H1 (cell line): Measurements from ENCODE around the gene TAPBPL. TPM values are rescaled to one million over a fixed set of nuclear protein-coding genes. Genes with fewer than 3 reads are reported as not detected.

Experiments
- BCL11A ChIP-seq, 2 experiments: IDR thresholded peaks; one replicate each; pipeline ENCODE4 v1.6.1; 2011; ENCODE audit warnings: low read depth in 2 of 2, low read length in 2 of 2, mild to moderate bottlenecking in 2 of 2
- CHD1 ChIP-seq: IDR thresholded peaks from 2 replicates; pipeline ENCODE4 v1.6.1; 2012; ENCODE audit warnings: low read depth, low read length, improper control_type of control experiment
- CHD7 ChIP-seq: fragments of 300-600 bp; sonication (generic); IDR thresholded peaks from 2 replicates; pipeline ENCODE4 v1.7.1; 2012; ENCODE audit warnings: low read length, moderate library complexity, mild to moderate bottlenecking, inconsistent platforms; ENCODE audit not compliant: insufficient replicate concordance
- CREB1 ChIP-seq: IDR thresholded peaks from 2 replicates; pipeline ENCODE4 v1.6.1; 2012; ENCODE audit warnings: inconsistent platforms
- EGR1 ChIP-seq: IDR thresholded peaks from 2 replicates; pipeline ENCODE4 v1.6.1; 2011; ENCODE audit warnings: low read depth, low read length, borderline replicate concordance
- GTF2F1 ChIP-seq: IDR thresholded peaks from 2 replicates; pipeline ENCODE4 v1.6.1; 2012; ENCODE audit warnings: low read depth, low read length, improper control_type of control experiment, borderline replicate concordance
- JUND ChIP-seq: IDR thresholded peaks from 2 replicates; pipeline ENCODE4 v1.6.1; 2011; ENCODE audit warnings: mild to moderate bottlenecking, improper control_type of control experiment, low read length
- POLR2A ChIP-seq, 2 experiments: IDR thresholded peaks; 1 replicate in 1 of 2; 2 replicates in 1 of 2; pipeline ENCODE4 v1.6.1; 2011; ENCODE audit warnings: low read depth in 2 of 2, low read length in 2 of 2, mild to moderate bottlenecking in 2 of 2; ENCODE audit errors: control extremely low read depth in 1 of 2
- SP4 ChIP-seq: IDR thresholded peaks from 2 replicates; pipeline ENCODE4 v1.6.1; 2012; ENCODE audit warnings: low read length, inconsistent platforms
- polyA plus RNA-seq, 7 experiments: library from polyadenylated mRNA; depleted of rRNA in 3 of 7; stranded (reverse) in 5 of 7; unstranded in 2 of 7; fragments of >200 nt in 5 of 7; fragments of 200-250 nt in 2 of 7; gene quantifications; 1 replicate in 5 of 7; 2 replicates in 1 of 7; 4 replicates in 1 of 7; pipeline versions ENCODE4 v1.2.1 to v1.2.3, GENCODE V29; 2011 to 2013; ENCODE audit warnings: missing spikeins in 2 of 7, mixed read lengths in 2 of 7
- total RNA-seq: library from RNA; stranded (reverse); fragmentation: NEBNext Ultra II Directional; extraction: Animal tissue kit (Norgen Biotek cat#: 25700); gene quantifications from 2 replicates; pipeline ENCODE4 v1.2.1, GENCODE V29; 2021

The TAPBPL gene
- total and polyA plus RNA-seq, 2 of the 8 experiments (the other 6 are each of a cell fraction or from before 2014, with no cell fraction given) = 0.61 to 1.5 TPM

- TF ChIP-seq CHD7 (no peak), CREB1 (no peak), CHD1 (no peak), SP4 (no peak), GTF2F1 (no peak), POLR2A (IDR thresholded peaks at IDR 0.05; ENCODE audit: control extremely low read depth in 1 of 2, low read depth in 2 of 2, low read length in 2 of 2) (no peak), EGR1 (no peak), JUND (no peak), BCL11A (IDR thresholded peaks at IDR 0.05; ENCODE audit: low read depth in 2 of 2, low read length in 2 of 2) (no peak)
These were observed 43.1 kb downstream of the TAPBPL start (continued) for GRCh38 chr12:6494968-6495367.
